Measurements from ENCODE around the gene CSHL1.
"Not testable (repeated sequence)": the region's sequence is repeated elsewhere in the genome, so short reads cannot be mapped to it uniquely, and the experiment has no call there.

CSHL1 gene

GRCh38 chr17:63919311-63919723 is 8.3 kb upstream of the CSHL1 start:
- FAIRE-seq, result no peak

DNA sequence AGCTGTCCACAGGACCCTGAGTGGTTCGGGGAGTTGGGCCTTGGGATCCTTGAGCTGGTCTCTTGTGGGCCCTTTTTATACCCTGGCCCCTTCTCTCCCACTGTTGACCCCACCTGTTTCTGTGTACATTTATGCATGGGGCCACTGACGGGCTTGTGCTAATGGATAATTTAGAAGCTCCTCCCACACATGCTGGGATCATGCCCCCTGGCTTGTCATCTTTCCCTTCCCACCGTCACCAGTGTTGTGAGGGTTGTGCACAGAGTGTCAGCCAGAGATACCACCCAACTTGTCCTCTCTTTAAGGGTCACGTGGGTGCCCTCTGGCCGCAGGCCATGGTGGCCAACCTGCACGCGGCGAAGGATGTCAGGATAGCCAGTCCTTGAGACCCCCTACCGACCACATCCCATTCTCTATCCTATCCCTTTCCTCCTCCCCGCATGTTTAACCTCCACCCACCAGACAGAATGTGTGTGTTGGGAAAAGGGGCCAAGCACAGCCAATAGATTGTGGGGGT is 7.8 kb upstream of the CSHL1 start, which contains the start of gene GH1:
GH1 (minus strand) TSS at position 51 of the 517 bp plus-strand sequence. CDS start 63 bp downstream, outside the sequence.
- not testable (repeated sequence) for FAIRE-seq; DNase-seq (ENCODE audit: low spot score)

More at GRCh38 chr17:63919311-63919723, 8.3 kb upstream of the CSHL1 start:
- peak; percentile 20 for DNase-seq (ENCODE audit: low spot score)

GRCh38 chr17:63918305-63918704 is 7.2 kb upstream of the CSHL1 start:
- FAIRE-seq (no peak), DNase-seq (ENCODE audit: low spot score) (no peak)

- DNase-seq (ENCODE audit: low spot score), result no peak
- no peak for FAIRE-seq
These were observed 6.6 kb upstream of the CSHL1 start for GRCh38 chr17:63917646-63918045.

DNA sequence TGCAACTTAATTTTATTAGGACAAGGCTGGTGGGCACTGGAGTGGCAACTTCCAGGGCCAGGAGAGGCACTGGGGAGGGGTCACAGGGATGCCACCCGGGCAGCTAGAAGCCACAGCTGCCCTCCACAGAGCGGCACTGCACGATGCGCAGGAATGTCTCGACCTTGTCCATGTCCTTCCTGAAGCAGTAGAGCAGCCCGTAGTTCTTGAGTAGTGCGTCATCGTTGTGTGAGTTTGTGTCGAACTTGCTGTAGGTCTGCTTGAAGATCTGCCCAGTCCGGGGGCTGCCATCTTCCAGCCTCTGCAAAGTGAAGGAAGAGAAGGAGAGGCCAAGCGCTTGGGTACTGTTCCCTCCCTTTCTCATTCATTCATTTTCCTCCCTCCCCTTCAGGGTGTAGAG is 6.1 kb upstream of the CSHL1 start:
- FAIRE-seq; DNase-seq (ENCODE audit: low spot score): not testable (repeated sequence)

DNA sequence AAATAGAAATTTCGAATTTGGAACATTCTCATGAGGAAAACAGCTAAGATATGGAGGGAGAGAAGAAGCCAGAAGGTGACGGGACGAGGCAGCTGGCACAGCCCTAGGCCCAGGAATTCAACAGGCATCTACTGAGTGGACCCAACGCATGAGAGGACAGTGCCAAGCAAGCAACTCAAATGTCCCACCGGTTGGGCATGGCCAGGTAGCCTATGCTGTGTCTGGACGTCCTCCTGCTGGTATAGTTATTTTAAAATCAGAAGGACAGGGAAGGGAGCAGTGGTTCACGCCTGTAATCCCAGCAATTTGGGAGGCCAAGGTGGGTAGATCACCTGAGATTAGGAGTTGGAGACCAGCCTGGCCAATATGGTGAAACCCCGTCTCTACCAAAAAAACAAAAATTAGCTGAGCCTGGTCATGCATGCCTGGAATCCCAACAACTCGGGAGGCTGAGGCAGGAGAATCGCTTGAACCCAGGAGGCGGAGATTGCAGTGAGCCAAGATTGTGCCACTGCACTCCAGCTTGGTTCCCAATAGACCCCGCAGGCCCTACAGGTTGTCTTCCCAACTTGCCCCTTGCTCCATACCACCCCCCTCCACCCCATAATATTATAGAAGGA is 5.6 kb upstream of the CSHL1 start:
- DNase-seq (ENCODE audit: low spot score), result no peak
- FAIRE-seq, result no peak

GRCh38 chr17:63915753-63916152 is 4.7 kb upstream of the CSHL1 start:
- FAIRE-seq; DNase-seq (ENCODE audit: low spot score): not testable (repeated sequence)

DNA sequence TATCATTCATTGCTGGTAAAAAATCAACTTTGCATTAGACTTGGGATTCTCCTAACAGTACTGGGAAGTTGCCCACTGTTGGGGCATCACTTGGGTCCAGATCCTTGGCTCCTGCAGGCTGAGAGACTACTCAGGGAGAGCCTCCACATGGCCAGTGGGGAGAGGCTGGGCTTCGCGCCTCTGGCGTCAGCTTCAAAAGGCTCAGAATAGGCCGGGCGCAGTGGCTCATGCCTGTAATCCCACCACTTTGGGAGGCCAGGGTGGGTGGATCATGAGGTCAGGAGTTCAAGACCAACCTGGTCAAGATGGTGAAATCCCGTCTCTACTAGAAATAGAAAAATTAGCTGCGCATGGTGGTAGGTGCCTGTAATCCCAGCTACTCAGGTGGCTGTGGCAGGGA is 3.4 kb upstream of the CSHL1 start:
- DNase-seq (ENCODE audit: low spot score), result no peak
- no peak for FAIRE-seq

DNA sequence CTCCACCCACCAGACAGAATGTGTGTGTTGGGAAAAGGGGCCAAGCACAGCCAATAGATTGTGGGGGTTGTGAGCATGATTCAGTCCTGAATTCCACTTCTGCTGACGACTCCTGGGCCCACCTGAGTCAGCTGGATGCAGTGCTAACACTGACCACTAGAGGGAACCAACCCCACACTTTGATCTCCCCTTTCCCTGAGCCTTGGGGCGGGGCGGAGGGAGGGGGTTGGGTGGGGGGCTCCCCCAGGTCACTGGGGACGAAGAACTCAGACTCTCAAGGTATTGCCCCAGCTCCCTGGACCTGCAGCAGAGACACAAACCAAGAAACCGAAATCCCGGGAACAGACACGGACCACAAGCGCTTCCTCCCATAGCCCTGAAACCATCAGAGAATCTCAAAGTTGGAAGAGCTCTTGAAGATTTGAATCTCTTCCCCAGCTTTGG is 621 bp upstream of the CSHL1 start:
- DNase-seq (ENCODE audit: low spot score), result peak; percentile 22
- no peak for FAIRE-seq

- DNase-seq (ENCODE audit: low spot score), result no peak
- no peak for FAIRE-seq
These were observed 962 bp downstream of the CSHL1 start for GRCh38 chr17:63910096-63910495.

- FAIRE-seq; DNase-seq (ENCODE audit: low spot score): not testable (repeated sequence)
These were observed 1.5 kb downstream of the CSHL1 start for GRCh38 chr17:63909586-63909985.

DNA sequence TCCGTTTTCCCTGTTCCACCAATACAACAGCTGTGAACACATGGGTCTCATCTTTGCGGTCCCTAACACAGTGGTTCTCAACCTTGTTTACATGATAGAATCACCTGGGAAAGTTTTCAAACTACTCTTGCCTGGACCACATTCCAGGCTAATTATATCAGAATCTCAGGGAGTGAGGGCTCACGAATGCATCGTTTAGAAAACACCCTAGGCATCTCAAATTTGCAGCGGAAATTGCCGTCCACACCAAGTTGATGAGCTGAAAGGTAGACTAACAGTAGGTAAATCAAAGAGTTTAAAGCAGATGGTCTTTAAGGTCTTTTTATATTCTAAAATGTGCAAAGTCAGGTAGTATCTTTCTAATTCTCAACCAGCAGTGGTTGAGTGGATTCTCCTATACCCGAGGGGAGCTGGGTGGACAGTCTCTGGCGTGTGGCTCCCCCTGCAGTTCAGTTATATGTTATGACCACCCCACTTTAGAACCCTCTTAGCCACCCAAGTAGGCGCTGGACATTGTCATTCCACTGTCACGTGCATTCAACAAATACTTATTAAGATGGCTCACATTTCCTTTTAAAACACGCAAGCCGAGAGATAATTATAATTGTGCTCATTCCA is 3.8 kb downstream of the CSHL1 start:
- not testable (repeated sequence) for DNase-seq (ENCODE audit: low spot score)

GRCh38 chr17:63904796-63905195 is 6.3 kb downstream of the CSHL1 start:
- not testable (repeated sequence) for DNase-seq (ENCODE audit: low spot score); FAIRE-seq

More for the DNA sequence above, 3.8 kb downstream of the CSHL1 start:
- FAIRE-seq, result not testable (repeated sequence)

DNA sequence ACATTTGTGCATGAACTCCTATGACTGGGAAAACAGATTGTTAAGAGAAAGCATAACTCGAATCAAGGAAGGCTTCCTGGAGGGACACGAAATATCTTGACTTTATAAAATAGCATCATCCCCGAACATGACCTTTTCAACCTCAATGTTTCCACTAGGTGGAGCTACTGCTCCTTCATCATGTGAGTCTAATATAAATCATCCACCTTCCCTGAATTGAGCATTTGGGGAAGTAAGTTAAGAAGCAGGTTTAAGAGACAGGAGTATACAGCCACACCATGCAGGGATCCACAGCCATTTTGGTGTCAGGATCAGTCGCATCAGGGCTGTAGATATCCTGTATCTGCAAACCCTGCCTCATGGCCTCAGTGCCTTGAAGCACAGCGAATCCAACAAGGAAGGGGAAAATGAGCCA is 7.3 kb downstream of the CSHL1 start:
- peak; percentile 60 for FAIRE-seq
- DNase-seq (ENCODE audit: low spot score), result not testable (repeated sequence)

- DNase-seq (ENCODE audit: low spot score); FAIRE-seq: not testable (repeated sequence)
These were observed 9.1 kb downstream of the CSHL1 start for GRCh38 chr17:63901971-63902370.

GRCh38 chr17:63898899-63899798 is 11.9 kb downstream of the CSHL1 start:
- not testable (repeated sequence) for DNase-seq (ENCODE audit: low spot score); FAIRE-seq

DNA sequence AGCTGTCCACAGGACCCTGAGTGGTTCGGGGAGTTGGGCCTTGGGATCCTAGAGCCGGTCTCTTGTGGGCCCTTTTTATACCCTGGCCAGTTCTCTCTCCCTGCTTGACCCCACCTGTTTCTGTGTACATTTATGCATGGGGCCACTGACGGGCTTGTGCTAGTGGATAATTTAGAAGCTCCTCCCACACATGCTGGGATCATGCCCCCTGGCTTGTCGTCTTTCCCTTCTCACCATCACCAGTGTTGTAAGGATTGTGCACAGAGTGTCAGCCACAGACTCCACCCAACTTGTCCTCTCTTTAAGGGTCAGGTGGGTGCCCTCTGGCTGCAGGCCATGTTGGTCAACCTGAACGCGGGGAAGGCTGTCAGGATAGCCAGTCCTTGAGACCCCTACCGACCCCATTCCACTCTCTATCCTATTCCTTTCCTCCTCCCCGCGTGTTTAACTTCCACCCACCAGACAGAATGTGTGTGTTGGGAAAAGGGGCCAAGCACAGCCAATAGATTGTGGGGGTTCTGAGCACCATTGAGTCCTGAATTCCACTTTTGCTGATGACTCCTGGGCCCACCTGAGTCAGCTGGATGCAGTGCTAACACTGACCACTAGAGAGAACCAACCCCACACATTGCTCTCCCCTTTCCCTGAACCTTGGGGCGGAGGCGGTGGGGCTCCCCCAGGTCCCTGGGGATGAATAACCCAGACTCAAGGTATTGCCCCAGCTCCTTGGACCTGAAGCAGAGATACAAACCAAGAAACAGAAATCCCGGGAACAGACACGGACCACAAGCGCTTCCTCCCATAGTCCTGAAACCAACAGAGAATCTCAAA is 14.3 kb downstream of the CSHL1 start, which contains the start of gene CSH1:
CSH1 (minus strand) TSS at position 51 of the 831 bp plus-strand sequence. CDS start 63 bp downstream, outside the sequence.
- FAIRE-seq; DNase-seq (ENCODE audit: low spot score): not testable (repeated sequence)

- not testable (repeated sequence) for DNase-seq (ENCODE audit: low spot score); FAIRE-seq
These were observed 16.2 kb downstream of the CSHL1 start for GRCh38 chr17:63894821-63895220.

DNA sequence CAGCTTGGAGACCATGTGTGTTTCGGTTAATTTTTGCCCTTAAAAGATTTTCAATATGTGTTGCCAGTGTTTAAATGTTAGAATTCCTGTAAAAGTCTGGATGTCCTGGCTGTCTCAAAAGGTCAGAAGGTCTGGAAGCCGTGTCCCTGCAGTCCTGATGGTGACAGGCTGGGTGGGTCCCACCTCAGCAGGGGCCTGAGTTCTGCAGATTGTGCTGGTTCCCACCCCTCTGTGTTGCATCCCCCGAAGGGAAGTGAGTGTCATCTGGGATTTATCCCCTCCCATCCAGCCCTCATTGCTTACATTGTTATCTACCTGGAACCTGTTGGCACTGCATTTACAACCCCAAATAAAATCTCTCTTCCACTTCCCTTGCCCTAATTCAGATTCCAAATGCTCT is 17.0 kb downstream of the CSHL1 start:
- FAIRE-seq, result not testable (repeated sequence)

More for the DNA sequence above, 17.0 kb downstream of the CSHL1 start:
- DNase-seq (ENCODE audit: low spot score), result not testable (repeated sequence)

All from RCC 7860 (cell line).